Activated T-helper 1 cell treated with anti-CD3 and anti-CD28 coated beads, Interleukin-12 subunit alpha, Interleukin-12 subunit beta, Interleukin-2, Interleukin-4 antibody, amounts not matched to agents 30 ng/mL and 10 ng/mL and 1 ng/mL, durations not matched to agents 14 hours and 24 hours and 36 hours (primary cell): Measurements from ENCODE around the gene UGT2B17. TPM values are rescaled to one million over a fixed set of nuclear protein-coding genes. Genes with fewer than 3 reads are reported as not detected.
"Not testable (repeated sequence)": the region's sequence is repeated elsewhere in the genome, so short reads cannot be mapped to it uniquely, and the experiment has no call there.

Experiments used
- DNase-seq: peaks from one replicate; pipeline ENCODE4 v3.0.0; 2021; ENCODE audit warnings: low spot score
- H3K27ac Mint-ChIP-seq: one replicate; pipeline ENCODE4 v1.8.0; 2021; ENCODE audit warnings: mild to moderate bottlenecking, mixed read lengths
- H3K27me3 Mint-ChIP-seq: one replicate; pipeline ENCODE4 v1.8.0; 2022; ENCODE audit warnings: mild to moderate bottlenecking, moderate library complexity, mixed read lengths; ENCODE audit not compliant: insufficient read depth
- H3K36me3 Mint-ChIP-seq: one replicate; pipeline ENCODE4 v1.8.0; 2021; ENCODE audit warnings: low read depth, mixed read lengths
- H3K4me1 Mint-ChIP-seq: one replicate; pipeline ENCODE4 v1.8.0; 2021; ENCODE audit warnings: low read depth, mixed read lengths
- H3K4me3 Mint-ChIP-seq: one replicate; pipeline ENCODE4 v1.8.0; 2021; ENCODE audit warnings: mild to moderate bottlenecking, moderate library complexity, mixed read lengths
- H3K9me3 Mint-ChIP-seq: one replicate; pipeline ENCODE4 v1.8.0; 2021; ENCODE audit warnings: mixed read lengths
- intact Hi-C: fragments of 100-400 bp; cut with micrococcal nuclease; formaldehyde crosslinking; loops from one replicate; pipeline ENCODE4 v1.15.1; 2024
- total RNA-seq: library from RNA; stranded (reverse); gene quantifications from 2 replicates; pipeline ENCODE4 v1.2.3, GENCODE V29; 2022

UGT2B17 gene
- total RNA-seq, 1 donor from 2014 or later: not detected

DNA sequence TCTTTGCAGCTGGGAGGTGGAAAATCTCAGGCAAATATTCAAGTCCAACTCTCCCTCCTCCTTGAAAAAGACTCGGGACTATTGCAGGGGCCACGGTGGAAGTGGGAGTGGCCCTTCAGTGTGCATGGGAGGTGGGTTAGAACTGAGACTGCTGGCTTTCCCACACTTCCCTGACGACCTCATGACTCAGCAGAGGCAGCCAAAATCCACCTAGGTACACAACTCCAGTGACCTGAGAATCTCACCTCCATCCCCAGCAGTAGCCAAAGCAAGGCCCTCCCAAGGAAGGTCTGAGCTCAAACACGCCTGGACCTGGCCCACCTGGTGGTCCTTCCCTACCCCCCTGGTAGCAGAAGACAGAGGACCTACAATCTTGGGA, 6.2 kb upstream of the UGT2B17 start:
- Mint-ChIP-seq H3K36me3 (no peaks in the 10 kb centered on the region), H3K4me3 (no peak overlapping the region), H3K27ac (no peak overlapping the region), H3K9me3 (no peaks in the 10 kb centered on the region), H3K27me3 (no peaks in the 10 kb centered on the region), H3K4me1 (no peaks in the 10 kb centered on the region)
- intact Hi-C loops: no loop called here
- no peak for DNase-seq

DNA sequence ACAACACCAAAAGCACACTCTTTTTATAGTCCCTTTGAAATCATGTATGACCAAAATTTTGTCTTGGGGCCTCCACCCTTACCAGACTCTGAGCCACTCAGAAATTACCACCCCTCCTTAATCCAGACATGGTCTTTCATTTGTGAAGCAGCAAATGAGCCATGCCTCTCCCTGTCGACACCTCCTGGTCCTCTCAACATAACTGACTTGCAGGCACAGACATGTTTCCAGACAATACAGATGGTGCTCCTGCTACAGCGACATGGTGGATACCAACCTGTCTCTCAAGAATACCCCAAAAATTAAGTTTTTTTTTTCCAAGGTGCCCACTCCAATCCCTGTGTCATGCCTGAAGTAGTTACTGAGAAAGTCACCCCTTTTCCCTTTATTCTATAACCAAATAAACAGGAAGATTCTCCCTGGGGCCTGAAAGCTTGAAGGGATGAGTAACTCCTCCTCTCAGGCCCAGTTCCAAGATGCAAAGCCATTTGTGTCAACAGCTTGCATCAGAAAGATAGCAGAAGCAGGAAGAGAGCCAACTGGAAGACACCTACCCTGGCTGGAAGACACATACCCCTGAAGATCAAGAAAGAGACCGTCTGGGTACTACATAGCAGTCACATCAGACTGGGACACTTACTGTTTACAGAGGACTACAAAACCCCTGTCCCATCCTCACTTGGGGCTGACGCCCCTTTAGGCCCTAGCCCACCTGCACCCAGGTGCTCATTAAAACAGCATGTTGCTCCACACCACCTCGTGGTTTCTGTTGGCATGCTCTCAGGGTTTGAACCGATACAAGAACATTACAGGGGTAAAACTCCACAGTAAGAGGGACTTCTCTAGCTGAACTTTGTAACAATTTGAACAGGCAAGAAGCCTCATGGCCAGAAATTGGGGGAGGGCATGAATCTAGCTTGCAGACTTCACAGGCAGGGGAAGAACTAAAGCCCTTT, 5.5 kb upstream of the UGT2B17 start:
- no peaks in the 10 kb centered on the region for H3K4me1 Mint-ChIP-seq
- H3K36me3 Mint-ChIP-seq: no peaks in the 10 kb centered on the region
- intact Hi-C loops: no loop called here
- H3K27ac Mint-ChIP-seq: no peak overlapping the region
- no peaks in the 10 kb centered on the region for H3K9me3 Mint-ChIP-seq
- no peak overlapping the region for H3K4me3 Mint-ChIP-seq
- no peaks in the 10 kb centered on the region for H3K27me3 Mint-ChIP-seq
- no peak for DNase-seq

DNA sequence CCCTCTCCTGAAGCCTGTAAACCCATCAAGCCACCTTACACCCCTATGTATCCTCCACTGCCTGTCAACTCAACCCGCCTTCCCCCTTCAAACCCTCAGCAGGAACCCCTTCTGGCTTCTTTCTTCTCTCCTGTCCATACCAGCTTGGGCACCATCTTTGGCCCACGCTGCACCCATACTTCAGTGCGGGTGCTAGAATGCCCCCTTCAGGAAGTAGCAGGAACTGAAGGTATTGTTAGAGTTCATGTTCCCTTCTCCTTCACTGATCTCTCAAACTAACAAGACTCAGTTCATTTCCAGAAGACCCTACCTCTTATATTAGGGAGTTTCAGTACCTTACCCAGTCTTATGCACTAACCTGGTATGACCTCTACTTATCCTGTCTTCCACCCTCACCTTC, 1.5 kb upstream of the UGT2B17 start:
- DNase-seq: no peak
- Mint-ChIP-seq H3K27me3 (no peaks in the 10 kb centered on the region), H3K4me1 (no peaks in the 10 kb centered on the region), H3K27ac (no peak overlapping the region), H3K9me3 (no peaks in the 10 kb centered on the region), H3K36me3 (no peaks in the 10 kb centered on the region), H3K4me3 (no peak overlapping the region)
- intact Hi-C loops: no loop called here

DNA sequence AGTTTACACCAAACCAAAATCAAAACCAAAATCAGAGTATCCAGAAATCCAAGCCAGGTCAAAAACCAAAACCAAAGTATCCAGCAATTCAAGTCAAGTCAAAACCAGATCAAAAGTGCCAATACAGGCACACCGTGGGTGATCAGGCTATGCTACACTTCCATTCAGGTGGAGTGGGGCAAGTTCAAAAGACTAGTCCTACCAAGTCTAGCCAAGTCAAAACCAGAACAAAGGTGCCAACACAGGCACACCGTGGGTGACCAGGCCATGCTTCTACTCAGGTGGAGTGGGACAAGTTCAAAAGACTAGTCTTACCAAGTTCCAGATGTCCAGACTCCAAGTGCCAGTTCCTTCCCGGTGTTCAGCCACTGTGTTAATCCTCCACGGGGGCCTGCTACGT, 486 bp downstream of the UGT2B17 start:
- intact Hi-C loops, H3K36me3 Mint-ChIP-seq, H3K27me3 Mint-ChIP-seq, H3K4me3 Mint-ChIP-seq, H3K9me3 Mint-ChIP-seq, DNase-seq, H3K27ac Mint-ChIP-seq, H3K4me1 Mint-ChIP-seq: not testable (repeated sequence)

GRCh38 chr4:68575081-68575480, 1.0 kb downstream of the UGT2B17 start:
- intact Hi-C loops: no loop called here
- no peaks in the 10 kb centered on the region for H3K36me3 Mint-ChIP-seq
- H3K4me1 Mint-ChIP-seq: no peaks in the 10 kb centered on the region
- no peak overlapping the region for H3K4me3 Mint-ChIP-seq
- no peaks in the 10 kb centered on the region for H3K27me3 Mint-ChIP-seq
- H3K27ac Mint-ChIP-seq: no peak overlapping the region
- DNase-seq: no peak
- H3K9me3 Mint-ChIP-seq: no peaks in the 10 kb centered on the region

DNA sequence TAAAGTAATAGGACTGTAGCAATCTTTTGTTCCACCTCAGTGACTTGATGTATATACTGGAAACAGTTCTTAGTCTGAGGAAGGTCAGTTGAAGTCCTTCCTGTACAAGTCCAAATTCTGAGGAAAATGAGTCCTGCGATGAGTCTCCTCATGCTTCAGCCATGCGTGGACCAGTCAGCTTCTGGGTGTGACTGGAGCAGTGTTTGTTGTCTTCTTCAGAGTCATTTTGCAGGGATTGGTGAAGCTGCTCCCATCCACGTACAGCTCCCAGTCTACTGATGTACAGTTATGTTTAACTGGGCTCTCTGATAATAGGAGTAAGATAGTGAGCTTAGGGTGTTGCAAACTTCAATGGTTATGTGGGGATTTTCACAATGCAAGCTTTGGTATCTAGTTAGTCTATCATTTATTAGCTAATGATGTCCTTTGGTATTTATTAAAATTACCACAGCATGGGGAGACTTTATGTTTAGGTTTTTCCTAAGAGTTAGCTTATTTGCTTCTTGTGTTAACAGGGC, 3.4 kb downstream of the UGT2B17 start:
- Mint-ChIP-seq H3K27ac (no peak overlapping the region), H3K9me3 (no peaks in the 10 kb centered on the region), H3K4me3 (no peak overlapping the region), H3K36me3 (no peaks in the 10 kb centered on the region), H3K27me3 (no peaks in the 10 kb centered on the region), H3K4me1 (no peaks in the 10 kb centered on the region)
- no peak for DNase-seq
- intact Hi-C loops: no loop called here

GRCh38 chr4:68570122-68570507, 6.0 kb downstream of the UGT2B17 start:
- Mint-ChIP-seq H3K36me3 (no peaks in the 10 kb centered on the region), H3K27ac (no peak overlapping the region), H3K4me1 (no peaks in the 10 kb centered on the region), H3K4me3 (no peak overlapping the region), H3K9me3 (no peaks in the 10 kb centered on the region), H3K27me3 (no peaks in the 10 kb centered on the region)
- intact Hi-C loops: no loop called here
- no peak for DNase-seq

DNA sequence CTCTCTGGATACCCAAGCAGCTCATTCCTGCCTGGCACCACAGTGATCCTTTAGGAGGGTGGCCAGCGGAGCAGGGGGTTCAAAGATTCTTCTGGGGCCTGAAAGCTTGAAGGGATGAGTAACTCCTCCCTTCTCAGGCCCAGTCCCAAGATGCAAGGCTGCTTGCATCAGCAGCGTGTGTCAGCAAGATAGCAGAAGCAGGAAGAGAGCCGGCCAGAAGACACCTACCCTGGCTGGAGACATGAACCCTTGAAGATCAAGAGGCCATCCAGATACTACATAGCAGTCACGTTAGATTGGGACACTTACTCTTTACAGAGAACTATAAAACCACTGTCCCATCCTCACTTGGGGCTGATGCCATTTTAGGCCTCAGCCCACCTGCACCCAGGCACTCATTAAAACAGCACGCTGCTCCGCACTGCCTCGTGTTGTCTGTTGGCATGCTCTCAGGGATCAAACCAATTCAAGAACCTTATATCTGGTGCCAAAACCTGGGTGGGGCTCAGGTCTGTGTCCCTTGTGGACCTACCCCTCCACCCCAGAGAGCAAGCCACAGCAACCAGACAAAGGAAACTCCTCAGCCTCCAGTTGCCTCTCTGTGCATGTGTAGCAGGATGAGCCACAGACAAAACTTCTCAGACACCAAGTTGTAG, 6.5 kb downstream of the UGT2B17 start:
- H3K9me3 Mint-ChIP-seq: no peaks in the 10 kb centered on the region
- H3K36me3 Mint-ChIP-seq: no peaks in the 10 kb centered on the region
- no peaks in the 10 kb centered on the region for H3K27me3 Mint-ChIP-seq
- intact Hi-C loops: no loop called here
- H3K27ac Mint-ChIP-seq: no peak overlapping the region
- no peak overlapping the region for H3K4me3 Mint-ChIP-seq
- no peaks in the 10 kb centered on the region for H3K4me1 Mint-ChIP-seq
- no peak for DNase-seq

DNA sequence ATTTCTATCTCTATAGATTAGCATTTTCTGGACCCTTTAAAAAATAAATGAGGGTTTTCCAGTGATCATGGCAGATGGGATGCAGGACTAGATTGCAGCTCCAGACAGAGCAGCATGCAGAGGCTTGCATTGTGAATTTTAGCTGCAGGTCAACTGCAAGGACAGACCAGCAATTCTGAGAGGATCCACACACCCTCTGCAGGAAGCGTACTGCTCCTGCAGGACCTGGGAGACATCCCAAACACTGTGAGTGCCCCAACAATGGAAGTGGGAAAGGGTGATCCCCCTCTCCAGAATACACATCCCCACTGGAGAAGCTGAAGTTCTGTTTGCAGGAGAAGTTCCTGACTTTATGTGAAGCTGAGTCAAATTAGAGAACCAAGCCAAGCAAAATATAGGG, 7.1 kb downstream of the UGT2B17 start:
- H3K36me3 Mint-ChIP-seq, H3K9me3 Mint-ChIP-seq, H3K4me1 Mint-ChIP-seq, intact Hi-C loops, H3K27ac Mint-ChIP-seq, H3K27me3 Mint-ChIP-seq, H3K4me3 Mint-ChIP-seq, DNase-seq: not testable (repeated sequence)

- DNase-seq, H3K4me3 Mint-ChIP-seq, H3K27ac Mint-ChIP-seq, H3K36me3 Mint-ChIP-seq, intact Hi-C loops, H3K27me3 Mint-ChIP-seq, H3K9me3 Mint-ChIP-seq, H3K4me1 Mint-ChIP-seq: not testable (repeated sequence)
Observed at GRCh38 chr4:68568535-68568934, 7.6 kb downstream of the UGT2B17 start.

GRCh38 chr4:68566364-68566763, 9.8 kb downstream of the UGT2B17 start:
- H3K9me3 Mint-ChIP-seq, DNase-seq, H3K4me3 Mint-ChIP-seq, H3K27ac Mint-ChIP-seq, H3K36me3 Mint-ChIP-seq, H3K4me1 Mint-ChIP-seq, H3K27me3 Mint-ChIP-seq, intact Hi-C loops: not testable (repeated sequence)

GRCh38 chr4:68565082-68565481, 11.0 kb downstream of the UGT2B17 start:
- not testable (repeated sequence) for H3K27ac Mint-ChIP-seq

GRCh38 chr4:68560364-68561070, 15.6 kb downstream of the UGT2B17 start:
- H3K27me3 Mint-ChIP-seq: not testable (repeated sequence)

More at GRCh38 chr4:68565082-68565481, 11.0 kb downstream of the UGT2B17 start:
- DNase-seq, intact Hi-C loops, H3K36me3 Mint-ChIP-seq, H3K4me3 Mint-ChIP-seq, H3K4me1 Mint-ChIP-seq, H3K9me3 Mint-ChIP-seq, H3K27me3 Mint-ChIP-seq: not testable (repeated sequence)

More at GRCh38 chr4:68560364-68561070, 15.6 kb downstream of the UGT2B17 start:
- H3K27ac Mint-ChIP-seq, intact Hi-C loops, H3K36me3 Mint-ChIP-seq, H3K4me3 Mint-ChIP-seq, DNase-seq, H3K9me3 Mint-ChIP-seq, H3K4me1 Mint-ChIP-seq: not testable (repeated sequence)
